Activated naive CD8-positive, alpha-beta T cell (primary cell): ENCODE data around the gene PLPP2.

Source experiments
- H3K27ac Mint-ChIP-seq: one replicate; pipeline ENCODE4 v1.8.0; 2021; ENCODE audit warnings: mixed read lengths
- H3K27me3 Mint-ChIP-seq: one replicate; pipeline ENCODE4 v1.8.0; 2021; ENCODE audit warnings: mixed read lengths
- H3K36me3 Mint-ChIP-seq: one replicate; pipeline ENCODE4 v1.8.0; 2021; ENCODE audit warnings: mixed read lengths
- H3K4me1 Mint-ChIP-seq: one replicate; pipeline ENCODE4 v1.8.0; 2021; ENCODE audit warnings: low read depth, mixed read lengths
- H3K4me3 Mint-ChIP-seq: one replicate; pipeline ENCODE4 v1.8.0; 2021; ENCODE audit warnings: mild to moderate bottlenecking, mixed read lengths
- H3K9me3 Mint-ChIP-seq: one replicate; pipeline ENCODE4 v1.8.0; 2021; ENCODE audit warnings: low read depth, mixed read lengths

Gene PLPP2

GRCh38 chr19:291561-292280, 518 bp upstream of the PLPP2 start:
- H3K4me3 Mint-ChIP-seq = no peak overlapping the region
- H3K4me1 Mint-ChIP-seq = peaks cover 19% of the 10 kb centered on the region
- peaks cover 13% of the 10 kb centered on the region for H3K27me3 Mint-ChIP-seq
- H3K36me3 Mint-ChIP-seq = no peaks in the 10 kb centered on the region
- H3K27ac Mint-ChIP-seq = no peak overlapping the region
- H3K9me3 Mint-ChIP-seq = no peaks in the 10 kb centered on the region

GRCh38 chr19:290372-291005, 714 bp downstream of the PLPP2 start:
- H3K27me3 Mint-ChIP-seq = peaks cover 13% of the 10 kb centered on the region
- no peaks in the 10 kb centered on the region for H3K36me3 Mint-ChIP-seq
- no peaks in the 10 kb centered on the region for H3K9me3 Mint-ChIP-seq
- H3K4me1 Mint-ChIP-seq = peaks cover 19% of the 10 kb centered on the region
- H3K4me3 Mint-ChIP-seq = peak overlapping the region; percentile 67
- H3K27ac Mint-ChIP-seq = no peak overlapping the region

- no peak overlapping the region for H3K27ac Mint-ChIP-seq
- H3K4me3 Mint-ChIP-seq = peak overlapping the region; percentile 67
Observed at GRCh38 chr19:289651-290371, 1.4 kb downstream of the PLPP2 start.

GRCh38 chr19:288911-289310, 2.3 kb downstream of the PLPP2 start:
- Mint-ChIP-seq H3K36me3 (no peaks in the 10 kb centered on the region), H3K27ac (no peak overlapping the region), H3K9me3 (no peaks in the 10 kb centered on the region), H3K4me1 (peaks cover 10% of the 10 kb centered on the region), H3K27me3 (peaks cover 11% of the 10 kb centered on the region), H3K4me3 (no peak overlapping the region)

More at GRCh38 chr19:289651-290371, 1.4 kb downstream of the PLPP2 start:
- Mint-ChIP-seq H3K9me3 (no peaks in the 10 kb centered on the region), H3K4me1 (peaks cover 18% of the 10 kb centered on the region), H3K27me3 (peaks cover 13% of the 10 kb centered on the region), H3K36me3 (no peaks in the 10 kb centered on the region)

GRCh38 chr19:287381-287871, 3.8 kb downstream of the PLPP2 start:
- no peak overlapping the region for H3K27ac Mint-ChIP-seq
- H3K4me1 Mint-ChIP-seq = peaks cover 5% of the 10 kb centered on the region
- H3K9me3 Mint-ChIP-seq = no peaks in the 10 kb centered on the region
- H3K36me3 Mint-ChIP-seq = no peaks in the 10 kb centered on the region
- H3K4me3 Mint-ChIP-seq = no peak overlapping the region
- H3K27me3 Mint-ChIP-seq = peaks cover 5% of the 10 kb centered on the region

- Mint-ChIP-seq H3K27me3 (peaks cover 4% of the 10 kb centered on the region), H3K27ac (no peak overlapping the region), H3K36me3 (no peaks in the 10 kb centered on the region), H3K9me3 (no peaks in the 10 kb centered on the region), H3K4me3 (no peak overlapping the region), H3K4me1 (no peaks in the 10 kb centered on the region)
Observed at GRCh38 chr19:283395-283794, 7.8 kb downstream of the PLPP2 start.

GRCh38 chr19:282501-282900, 8.7 kb downstream of the PLPP2 start:
- Mint-ChIP-seq H3K27ac (no peak overlapping the region), H3K36me3 (no peaks in the 10 kb centered on the region), H3K27me3 (peaks cover 6% of the 10 kb centered on the region), H3K9me3 (no peaks in the 10 kb centered on the region), H3K4me1 (no peaks in the 10 kb centered on the region), H3K4me3 (no peak overlapping the region)

GRCh38 chr19:281992-282391, 9.2 kb downstream of the PLPP2 start:
- Mint-ChIP-seq H3K4me1 (no peaks in the 10 kb centered on the region), H3K36me3 (no peaks in the 10 kb centered on the region), H3K4me3 (no peak overlapping the region), H3K27ac (no peak overlapping the region), H3K9me3 (no peaks in the 10 kb centered on the region), H3K27me3 (peaks cover 12% of the 10 kb centered on the region)

- Mint-ChIP-seq H3K27ac (no peak overlapping the region), H3K4me1 (no peaks in the 10 kb centered on the region), H3K4me3 (no peak overlapping the region), H3K27me3 (peaks cover 12% of the 10 kb centered on the region), H3K9me3 (no peaks in the 10 kb centered on the region), H3K36me3 (no peaks in the 10 kb centered on the region)
Observed at GRCh38 chr19:281156-281853, 9.9 kb downstream of the PLPP2 start.

GRCh38 chr19:280541-281009, 10.6 kb downstream of the PLPP2 start:
- Mint-ChIP-seq H3K9me3 (no peaks in the 10 kb centered on the region), H3K27me3 (peaks cover 15% of the 10 kb centered on the region), H3K36me3 (no peaks in the 10 kb centered on the region), H3K4me1 (no peaks in the 10 kb centered on the region), H3K4me3 (no peak overlapping the region), H3K27ac (no peak overlapping the region)

- no peak overlapping the region for H3K27ac Mint-ChIP-seq
- no peaks in the 10 kb centered on the region for H3K36me3 Mint-ChIP-seq
- H3K27me3 Mint-ChIP-seq = peaks cover 19% of the 10 kb centered on the region
- no peaks in the 10 kb centered on the region for H3K4me1 Mint-ChIP-seq
- H3K9me3 Mint-ChIP-seq = no peaks in the 10 kb centered on the region
- no peak overlapping the region for H3K4me3 Mint-ChIP-seq
Observed at GRCh38 chr19:279656-280055, 11.5 kb downstream of the PLPP2 start.

GRCh38 chr19:279231-279630, 12.0 kb downstream of the PLPP2 start:
- no peak overlapping the region for H3K4me3 Mint-ChIP-seq
- H3K36me3 Mint-ChIP-seq = no peaks in the 10 kb centered on the region
- H3K9me3 Mint-ChIP-seq = no peaks in the 10 kb centered on the region
- peaks cover 19% of the 10 kb centered on the region for H3K27me3 Mint-ChIP-seq
- H3K27ac Mint-ChIP-seq = no peak overlapping the region
- H3K4me1 Mint-ChIP-seq = no peaks in the 10 kb centered on the region

- H3K4me1 Mint-ChIP-seq = no peaks in the 10 kb centered on the region
- H3K36me3 Mint-ChIP-seq = no peaks in the 10 kb centered on the region
- no peak overlapping the region for H3K27ac Mint-ChIP-seq
- H3K9me3 Mint-ChIP-seq = no peaks in the 10 kb centered on the region
- H3K27me3 Mint-ChIP-seq = peaks cover 21% of the 10 kb centered on the region
- no peak overlapping the region for H3K4me3 Mint-ChIP-seq
Observed at GRCh38 chr19:277581-278165, 13.5 kb downstream of the PLPP2 start.

GRCh38 chr19:277131-277530, 14.1 kb downstream of the PLPP2 start:
- H3K9me3 Mint-ChIP-seq = no peaks in the 10 kb centered on the region
- H3K27ac Mint-ChIP-seq = no peak overlapping the region
- H3K27me3 Mint-ChIP-seq = peaks cover 22% of the 10 kb centered on the region
- no peak overlapping the region for H3K4me3 Mint-ChIP-seq
- no peaks in the 10 kb centered on the region for H3K4me1 Mint-ChIP-seq
- no peaks in the 10 kb centered on the region for H3K36me3 Mint-ChIP-seq
